GM12878 (cell line): Measurements from ENCODE around the gene CXCL9. TPM values are rescaled to one million over a fixed set of nuclear protein-coding genes. Genes with fewer than 3 reads are reported as not detected.

ENCODE experiments used
- BCLAF1 ChIP-seq: fragments of 450-650 bp; IDR thresholded peaks from 2 replicates; pipeline ENCODE4 v1.6.1; 2017; ENCODE audit warnings: antibody characterized with exemption, mild to moderate bottlenecking, moderate library complexity
- BRCA1 ChIP-seq: IDR thresholded peaks from 2 replicates; pipeline ENCODE4 v1.6.1; 2011; ENCODE audit warnings: low read depth, low read length, improper control_type of control experiment
- CBX5 ChIP-seq: sonication (generic); IDR thresholded peaks from 2 replicates; pipeline ENCODE4 v1.6.1; 2016; ENCODE audit warnings: low read depth, moderate library complexity, mild to moderate bottlenecking, inconsistent platforms
- CEBPZ ChIP-seq: fragments of 150-350 bp; IDR thresholded peaks from 2 replicates; pipeline ENCODE4 v1.6.1; 2016; ENCODE audit warnings: low read depth, low read length
- E2F4 ChIP-seq: IDR thresholded peaks from 2 replicates; pipeline ENCODE4 v1.6.1; 2012; ENCODE audit warnings: low read depth, low read length, improper control_type of control experiment
- EP300 ChIP-seq, 2 experiments: fragments of 150-350 bp in 1 of 2; IDR thresholded peaks; 2 replicates each; pipeline ENCODE4 v1.6.1; 2011 to 2012; ENCODE audit warnings: low read depth in 2 of 2, low read length in 2 of 2, borderline replicate concordance in 1 of 2, improper control_type of control experiment in 1 of 2, inconsistent platforms in 1 of 2; ENCODE audit not compliant: control insufficient read depth in 1 of 2
- GATAD2B ChIP-seq: fragments of 450-650 bp; conservative IDR thresholded peaks from 2 replicates; pipeline ENCODE4 v1.6.1; 2017; ENCODE audit warnings: low read depth, mild to moderate bottlenecking, moderate library complexity
- JUND ChIP-seq: IDR thresholded peaks from 2 replicates; pipeline ENCODE4 v1.6.1; 2012; ENCODE audit warnings: low read depth, mild to moderate bottlenecking, low read length, improper control_type of control experiment, moderate library complexity
- NR2C1 ChIP-seq: fragments of 450-650 bp; IDR thresholded peaks from 2 replicates; pipeline ENCODE4 v1.6.1; 2017; ENCODE audit warnings: antibody characterized with exemption, mild to moderate bottlenecking, moderate library complexity
- POU2F2 ChIP-seq: IDR thresholded peaks from 3 replicates; pipeline ENCODE4 v1.6.1; 2011; ENCODE audit warnings: low read depth, mild to moderate bottlenecking, low read length, borderline replicate concordance
- SMAD5 ChIP-seq: IDR thresholded peaks from 2 replicates; pipeline ENCODE4 v1.6.1; 2016; ENCODE audit warnings: antibody characterized with exemption, low read depth
- SREBF1 ChIP-seq: IDR thresholded peaks from 2 replicates; pipeline ENCODE4 v1.6.1; 2012; ENCODE audit warnings: mild to moderate bottlenecking, low read length
- WRNIP1 ChIP-seq: IDR thresholded peaks from 2 replicates; pipeline ENCODE4 v1.6.1; 2011; ENCODE audit warnings: low read depth, low read length, improper control_type of control experiment, borderline replicate concordance
- ZNF24 ChIP-seq: fragments of 450-650 bp; IDR thresholded peaks from 2 replicates; pipeline ENCODE4 v1.6.1; 2017; ENCODE audit warnings: antibody characterized with exemption, mild to moderate bottlenecking
- polyA plus RNA-seq, 11 experiments: library from polyadenylated mRNA; depleted of rRNA in 4 of 11; unstranded in 6 of 11; stranded (reverse) in 5 of 11; fragments of >200 nt; fragmentation: Nextera tagmentation in 4 of 11; fragmentation: Illumina TruSeq in 1 of 11; extraction: Ambion mirVana in 4 of 11; extraction: Trizol in 1 of 11; gene quantifications; 1 replicate in 1 of 11; 2 replicates in 10 of 11; pipeline versions ENCODE4 v1.2.1 to v1.2.3, GENCODE V29; 2011 to 2016; ENCODE audit warnings: inconsistent platforms in 2 of 11, missing spikeins in 2 of 11, low read depth in 1 of 11
- total RNA-seq, 4 experiments: library from RNA; depleted of rRNA in 3 of 4; stranded (reverse); fragments of >200 nt in 3 of 4; fragmentation: Illumina TruSeq in 1 of 4; extraction: Trizol in 1 of 4; gene quantifications; 2 replicates each; pipeline versions ENCODE4 v1.2.1 to v1.2.3, GENCODE V29; 2013 to 2021
- TF ChIP-seq, protein P1 (sequence below): IDR thresholded peaks from 2 replicates; pipeline ENCODE4 v1.6.1; 2012; ENCODE audit warnings: improper control_type of control experiment, low read depth, low read length; ENCODE audit not compliant: insufficient replicate concordance
- TF ChIP-seq, protein P2 (sequence below): IDR thresholded peaks from 2 replicates; pipeline ENCODE4 v1.6.1; 2012; ENCODE audit warnings: low read length, inconsistent platforms

The CXCL9 gene
- total and polyA plus RNA-seq, 10 of the 15 experiments (the other 5 are each of a cell fraction or from before 2014, with no cell fraction given): 0.03 to 0.46 (median 0.22) TPM; not detected in 1

DNA sequence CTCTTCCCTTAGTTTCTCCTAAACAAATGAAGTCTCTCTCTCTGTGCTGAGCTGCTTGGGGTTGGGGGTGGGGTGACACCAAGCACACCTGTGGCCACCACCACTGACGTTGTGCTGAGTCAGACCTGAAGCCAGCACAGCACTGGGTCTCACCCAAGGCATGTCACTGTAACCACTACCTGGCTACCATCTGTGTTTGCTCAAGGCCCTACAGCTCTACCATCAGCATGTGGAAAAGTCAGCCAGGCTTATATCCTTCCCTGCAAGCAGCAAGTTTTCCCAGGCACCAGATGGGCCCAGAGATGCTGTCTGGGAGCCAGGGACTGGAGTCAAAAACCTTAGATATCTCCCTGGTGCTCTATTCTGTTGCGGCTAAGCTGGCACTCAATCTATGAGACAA lies 9.1 kb upstream of the CXCL9 start (continued):
- TF ChIP-seq, protein P1, sequence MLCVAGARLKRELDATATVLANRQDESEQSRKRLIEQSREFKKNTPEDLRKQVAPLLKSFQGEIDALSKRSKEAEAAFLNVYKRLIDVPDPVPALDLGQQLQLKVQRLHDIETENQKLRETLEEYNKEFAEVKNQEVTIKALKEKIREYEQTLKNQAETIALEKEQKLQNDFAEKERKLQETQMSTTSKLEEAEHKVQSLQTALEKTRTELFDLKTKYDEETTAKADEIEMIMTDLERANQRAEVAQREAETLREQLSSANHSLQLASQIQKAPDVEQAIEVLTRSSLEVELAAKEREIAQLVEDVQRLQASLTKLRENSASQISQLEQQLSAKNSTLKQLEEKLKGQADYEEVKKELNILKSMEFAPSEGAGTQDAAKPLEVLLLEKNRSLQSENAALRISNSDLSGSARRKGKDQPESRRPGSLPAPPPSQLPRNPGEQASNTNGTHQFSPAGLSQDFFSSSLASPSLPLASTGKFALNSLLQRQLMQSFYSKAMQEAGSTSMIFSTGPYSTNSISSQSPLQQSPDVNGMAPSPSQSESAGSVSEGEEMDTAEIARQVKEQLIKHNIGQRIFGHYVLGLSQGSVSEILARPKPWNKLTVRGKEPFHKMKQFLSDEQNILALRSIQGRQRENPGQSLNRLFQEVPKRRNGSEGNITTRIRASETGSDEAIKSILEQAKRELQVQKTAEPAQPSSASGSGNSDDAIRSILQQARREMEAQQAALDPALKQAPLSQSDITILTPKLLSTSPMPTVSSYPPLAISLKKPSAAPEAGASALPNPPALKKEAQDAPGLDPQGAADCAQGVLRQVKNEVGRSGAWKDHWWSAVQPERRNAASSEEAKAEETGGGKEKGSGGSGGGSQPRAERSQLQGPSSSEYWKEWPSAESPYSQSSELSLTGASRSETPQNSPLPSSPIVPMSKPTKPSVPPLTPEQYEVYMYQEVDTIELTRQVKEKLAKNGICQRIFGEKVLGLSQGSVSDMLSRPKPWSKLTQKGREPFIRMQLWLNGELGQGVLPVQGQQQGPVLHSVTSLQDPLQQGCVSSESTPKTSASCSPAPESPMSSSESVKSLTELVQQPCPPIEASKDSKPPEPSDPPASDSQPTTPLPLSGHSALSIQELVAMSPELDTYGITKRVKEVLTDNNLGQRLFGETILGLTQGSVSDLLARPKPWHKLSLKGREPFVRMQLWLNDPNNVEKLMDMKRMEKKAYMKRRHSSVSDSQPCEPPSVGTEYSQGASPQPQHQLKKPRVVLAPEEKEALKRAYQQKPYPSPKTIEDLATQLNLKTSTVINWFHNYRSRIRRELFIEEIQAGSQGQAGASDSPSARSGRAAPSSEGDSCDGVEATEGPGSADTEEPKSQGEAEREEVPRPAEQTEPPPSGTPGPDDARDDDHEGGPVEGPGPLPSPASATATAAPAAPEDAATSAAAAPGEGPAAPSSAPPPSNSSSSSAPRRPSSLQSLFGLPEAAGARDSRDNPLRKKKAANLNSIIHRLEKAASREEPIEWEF: no peak
- TF ChIP-seq JUND (no peak), WRNIP1 (no peak), BRCA1 (no peak), NR2C1 (no peak), GATAD2B (no peak), E2F4 (no peak), ZNF24 (no peak), SMAD5 (no peak), CBX5 (no peak), SREBF1 (no peak), BCLAF1 (no peak), CEBPZ (no peak), POU2F2 (peak; percentile 58; the same call in 1 of the 3 replicates), EP300 (IDR thresholded peaks at IDR 0.05; ENCODE audit: borderline replicate concordance in 1 of 2, control insufficient read depth in 1 of 2, low read depth in 2 of 2, low read length in 2 of 2) (peak in 1 of 2 experiments; percentile 19; a peak in 1 of 4 replicates)
- TF ChIP-seq, protein P2, sequence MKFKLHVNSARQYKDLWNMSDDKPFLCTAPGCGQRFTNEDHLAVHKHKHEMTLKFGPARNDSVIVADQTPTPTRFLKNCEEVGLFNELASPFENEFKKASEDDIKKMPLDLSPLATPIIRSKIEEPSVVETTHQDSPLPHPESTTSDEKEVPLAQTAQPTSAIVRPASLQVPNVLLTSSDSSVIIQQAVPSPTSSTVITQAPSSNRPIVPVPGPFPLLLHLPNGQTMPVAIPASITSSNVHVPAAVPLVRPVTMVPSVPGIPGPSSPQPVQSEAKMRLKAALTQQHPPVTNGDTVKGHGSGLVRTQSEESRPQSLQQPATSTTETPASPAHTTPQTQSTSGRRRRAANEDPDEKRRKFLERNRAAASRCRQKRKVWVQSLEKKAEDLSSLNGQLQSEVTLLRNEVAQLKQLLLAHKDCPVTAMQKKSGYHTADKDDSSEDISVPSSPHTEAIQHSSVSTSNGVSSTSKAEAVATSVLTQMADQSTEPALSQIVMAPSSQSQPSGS: peak; percentile 72; the same call in 1 of the 2 replicates
